ENCODE data around the gene ME2.

DNA sequence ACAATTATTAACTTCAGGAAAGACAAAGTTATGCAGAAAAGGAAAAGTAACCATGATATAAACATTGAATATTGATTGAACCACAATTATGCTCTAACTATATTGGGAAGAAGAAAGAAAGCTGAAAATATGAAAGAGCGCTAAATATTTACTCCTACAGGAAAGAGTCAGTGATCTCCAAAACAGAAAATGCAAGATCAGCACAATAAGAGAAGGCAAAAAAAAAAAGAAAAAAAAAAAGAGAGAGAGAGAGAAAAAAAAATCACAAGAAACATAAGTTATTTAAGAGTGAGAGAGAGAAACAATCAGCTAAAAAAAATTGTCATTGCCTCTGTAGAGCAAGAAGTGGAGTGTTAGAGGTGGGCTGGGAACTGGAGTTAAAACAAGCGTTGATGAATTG is 60.0 kb downstream of the ME2 start:
- TF ChIP-seq, protein P1, sequence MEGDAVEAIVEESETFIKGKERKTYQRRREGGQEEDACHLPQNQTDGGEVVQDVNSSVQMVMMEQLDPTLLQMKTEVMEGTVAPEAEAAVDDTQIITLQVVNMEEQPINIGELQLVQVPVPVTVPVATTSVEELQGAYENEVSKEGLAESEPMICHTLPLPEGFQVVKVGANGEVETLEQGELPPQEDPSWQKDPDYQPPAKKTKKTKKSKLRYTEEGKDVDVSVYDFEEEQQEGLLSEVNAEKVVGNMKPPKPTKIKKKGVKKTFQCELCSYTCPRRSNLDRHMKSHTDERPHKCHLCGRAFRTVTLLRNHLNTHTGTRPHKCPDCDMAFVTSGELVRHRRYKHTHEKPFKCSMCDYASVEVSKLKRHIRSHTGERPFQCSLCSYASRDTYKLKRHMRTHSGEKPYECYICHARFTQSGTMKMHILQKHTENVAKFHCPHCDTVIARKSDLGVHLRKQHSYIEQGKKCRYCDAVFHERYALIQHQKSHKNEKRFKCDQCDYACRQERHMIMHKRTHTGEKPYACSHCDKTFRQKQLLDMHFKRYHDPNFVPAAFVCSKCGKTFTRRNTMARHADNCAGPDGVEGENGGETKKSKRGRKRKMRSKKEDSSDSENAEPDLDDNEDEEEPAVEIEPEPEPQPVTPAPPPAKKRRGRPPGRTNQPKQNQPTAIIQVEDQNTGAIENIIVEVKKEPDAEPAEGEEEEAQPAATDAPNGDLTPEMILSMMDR (IDR thresholded peaks at IDR 0.05) = no peak
- TF ChIP-seq POLR2A (IDR thresholded peaks at IDR 0.05) = no peak
- no peak for TF ChIP-seq POLR2AphosphoS5 (IDR thresholded peaks at IDR 0.05)

Measured in stomach (tissue), 4 donors.